GM12892 (cell line): ENCODE data around the gene FKBP14. TPM values are rescaled to one million over a fixed set of nuclear protein-coding genes. Genes with fewer than 3 reads are reported as not detected.
"Not testable (repeated sequence)": the region's sequence is repeated elsewhere in the genome, so short reads cannot be mapped to it uniquely, and the experiment has no call there.

Experiments
- DNase-seq: peaks from one replicate; pipeline ENCODE4 v3.0.0; 2011; ENCODE audit not compliant: insufficient read length
- FAIRE-seq: peaks from 2 replicates; lab custom pipeline; 2011; peaks lifted over from hg19 to GRCh38; lab: Jason Lieb, UNC
- POLR2A ChIP-seq: IDR thresholded peaks from 2 replicates; pipeline ENCODE4 v1.6.1; 2011; ENCODE audit warnings: low read depth, low read length, control low read depth
- POLR2AphosphoS5 ChIP-seq: IDR thresholded peaks from 2 replicates; pipeline ENCODE4 v1.6.1; 2011; ENCODE audit warnings: low read depth, low read length, control low read depth
- TAF1 ChIP-seq: IDR thresholded peaks from 2 replicates; pipeline ENCODE4 v1.6.1; 2011; ENCODE audit warnings: low read depth, mild to moderate bottlenecking, control low read depth, low read length, borderline replicate concordance
- polyA plus RNA-seq: library from polyadenylated mRNA; unstranded; fragments of >200 nt; gene quantifications from one replicate; pipeline ENCODE4 v1.2.1, GENCODE V29; 2012; ENCODE audit warnings: missing spikeins, inconsistent platforms; ENCODE audit not compliant: missing spikeins

The FKBP14 gene, protein sequence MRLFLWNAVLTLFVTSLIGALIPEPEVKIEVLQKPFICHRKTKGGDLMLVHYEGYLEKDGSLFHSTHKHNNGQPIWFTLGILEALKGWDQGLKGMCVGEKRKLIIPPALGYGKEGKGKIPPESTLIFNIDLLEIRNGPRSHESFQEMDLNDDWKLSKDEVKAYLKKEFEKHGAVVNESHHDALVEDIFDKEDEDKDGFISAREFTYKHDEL
- 8.5 TPM for polyA plus RNA-seq

DNA sequence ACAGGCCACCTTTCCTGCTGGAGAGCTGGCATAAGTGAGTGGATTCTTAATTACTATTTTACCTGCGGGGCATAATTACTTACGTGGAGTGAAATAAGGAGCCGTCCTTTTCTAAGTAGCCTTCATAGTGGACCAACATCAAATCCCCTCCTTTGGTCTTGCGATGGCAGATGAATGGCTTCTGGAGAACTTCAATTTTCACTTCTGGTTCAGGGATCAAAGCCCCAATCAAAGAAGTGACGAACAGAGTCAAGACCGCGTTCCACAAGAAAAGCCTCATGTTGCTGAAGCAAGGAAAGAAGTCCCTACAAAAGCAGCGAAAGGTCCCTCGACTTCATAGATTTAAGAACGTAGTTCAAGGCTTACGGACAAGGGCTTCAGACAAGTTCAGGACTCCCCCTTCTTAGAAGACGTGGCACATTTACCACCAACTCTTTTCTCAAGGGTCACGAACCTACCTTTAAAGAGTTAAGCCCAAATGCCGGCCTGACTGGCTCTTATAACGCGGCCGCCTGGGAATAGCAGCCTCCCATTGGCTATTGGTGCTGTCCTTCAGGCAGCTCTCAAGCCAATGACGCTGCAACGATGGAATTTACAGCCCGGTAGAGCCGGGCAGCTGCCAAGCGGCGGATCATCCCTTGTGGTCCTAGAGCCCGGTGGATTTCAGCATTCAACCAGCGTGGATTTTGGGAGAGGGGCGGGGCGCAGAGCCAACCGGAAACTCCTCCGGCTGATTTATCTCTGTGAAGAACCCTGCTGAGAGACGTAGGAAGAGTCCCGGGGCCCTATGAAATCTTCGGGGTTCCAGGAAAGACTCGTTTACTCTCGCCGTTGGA is at the start of gene FKBP14:
Gene FKBP14 (minus strand): TSS at position 474 of the 836 bp plus-strand sequence. CDS start 194 bp downstream, at position 280.
- FAIRE-seq (peak; percentile 95), DNase-seq (peak; percentile 56)
- TF ChIP-seq TAF1 (peak; percentile 36; the same call in 1 of the 2 replicates), POLR2AphosphoS5 (peak; percentile 79), POLR2A (peak; percentile 82)

DNA sequence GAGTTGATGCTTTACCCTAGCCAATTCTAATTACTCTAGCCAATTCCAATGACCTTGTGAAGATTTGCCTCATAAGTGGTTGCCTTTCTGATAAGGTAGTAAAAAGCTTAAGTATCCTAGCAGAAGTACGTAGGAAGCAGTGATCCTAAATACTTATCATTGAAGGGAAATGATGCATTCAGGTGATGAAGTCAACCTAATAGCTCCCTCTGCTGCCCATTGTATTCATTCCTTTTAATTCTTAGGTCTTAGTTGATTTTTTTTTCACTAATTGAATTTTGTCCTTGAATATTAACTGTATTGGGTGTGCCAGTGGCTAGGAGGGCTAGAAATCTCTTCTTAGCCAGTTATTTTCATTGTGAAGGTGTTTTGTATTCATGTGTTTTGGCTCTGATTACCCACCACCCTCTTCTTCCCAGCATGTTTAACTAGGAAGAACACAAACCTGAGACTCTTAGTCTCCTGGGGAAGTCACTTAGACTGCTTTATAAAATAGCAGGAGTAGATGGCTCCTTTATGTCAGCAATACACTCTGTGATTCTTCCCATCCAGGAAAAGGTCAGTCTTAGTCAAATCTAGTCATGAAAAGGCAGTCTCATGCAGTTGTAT is 48.0 kb upstream of the FKBP14 start:
- FAIRE-seq (peak; percentile 51), DNase-seq (no peak)
- TF ChIP-seq POLR2A (no peak), POLR2AphosphoS5 (no peak), TAF1 (no peak)

DNA sequence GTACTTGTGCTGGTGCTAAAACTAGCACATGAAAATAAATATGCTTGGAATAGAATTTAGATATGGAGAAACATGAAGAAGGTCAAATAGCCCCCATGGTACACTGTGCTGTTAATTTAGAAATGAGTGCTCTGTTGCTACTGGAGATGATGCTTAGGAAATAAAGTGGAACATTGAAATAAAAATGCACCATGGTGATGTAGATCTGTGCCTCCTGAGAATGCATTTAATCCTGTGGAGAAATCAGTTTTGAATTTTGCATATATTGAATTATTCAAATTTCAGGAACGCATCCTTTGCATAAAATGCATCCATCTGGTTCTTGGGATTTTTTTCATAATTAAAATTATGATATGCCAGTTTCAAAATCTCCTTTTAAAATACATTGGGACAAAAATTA is 46.2 kb upstream of the FKBP14 start:
- no peak for FAIRE-seq
- no peak for DNase-seq
- TF ChIP-seq TAF1 = no peak
- TF ChIP-seq POLR2AphosphoS5 = no peak
- no peak for TF ChIP-seq POLR2A

DNA sequence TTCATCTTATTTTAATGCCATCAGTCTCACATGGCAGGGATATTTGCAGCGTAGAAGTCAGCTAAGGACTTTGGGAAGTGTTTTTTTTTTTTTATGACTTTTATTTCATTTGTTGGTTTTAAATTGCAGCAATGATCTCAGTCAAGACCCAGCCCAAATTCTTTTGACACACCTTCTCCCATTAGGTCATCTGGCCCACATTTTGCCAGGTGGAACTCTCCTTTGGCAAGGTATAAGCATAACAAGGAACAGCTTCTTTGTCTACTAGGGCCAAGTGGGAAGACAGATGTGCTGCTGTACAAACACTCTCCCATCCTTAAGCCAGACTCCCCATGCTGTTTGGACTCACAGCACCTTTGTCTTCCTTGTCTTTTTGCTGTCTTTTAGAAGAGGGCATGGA is 43.5 kb upstream of the FKBP14 start:
- no peak for DNase-seq
- TF ChIP-seq POLR2AphosphoS5 (no peak), TAF1 (no peak), POLR2A (no peak)
- no peak for FAIRE-seq

DNA sequence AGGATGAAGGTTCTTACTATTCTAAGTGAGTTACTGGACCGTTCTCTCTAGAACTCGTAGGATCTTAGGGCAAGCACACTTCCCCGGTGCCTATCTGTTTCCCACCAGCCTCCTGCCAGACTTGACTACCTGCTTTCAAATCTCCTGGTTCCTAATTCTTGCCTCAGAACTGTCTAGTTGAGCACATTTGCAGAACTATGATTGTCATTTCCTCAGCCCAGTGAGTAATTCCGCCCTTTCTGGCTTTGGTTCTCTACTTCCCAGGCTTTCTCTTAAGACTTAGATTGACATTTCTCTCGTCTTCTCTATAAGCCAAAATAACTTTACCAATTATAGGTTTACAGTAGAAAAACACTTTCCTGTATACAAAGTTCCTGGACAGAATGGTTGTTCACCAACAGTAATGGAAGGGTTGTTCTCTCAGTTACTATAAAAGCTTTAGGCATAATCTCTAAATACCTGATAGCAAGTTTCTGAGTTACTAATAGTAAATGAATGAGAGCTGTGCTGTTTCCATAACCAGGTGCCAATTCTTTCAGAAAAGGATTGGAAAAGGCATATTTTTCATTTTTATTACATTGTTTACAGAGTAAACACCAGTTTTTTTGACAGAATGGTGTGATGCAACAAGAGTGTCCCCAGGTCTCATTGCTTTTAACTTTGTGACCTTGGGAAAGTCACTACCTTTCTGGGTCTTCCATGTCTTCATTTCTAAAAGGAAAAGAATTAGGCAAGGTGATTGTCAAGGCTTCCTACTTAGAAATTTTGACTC is 42.8 kb upstream of the FKBP14 start:
- DNase-seq (no peak), FAIRE-seq (no peak)
- TF ChIP-seq POLR2A (no peak), POLR2AphosphoS5 (no peak), TAF1 (no peak)

DNA sequence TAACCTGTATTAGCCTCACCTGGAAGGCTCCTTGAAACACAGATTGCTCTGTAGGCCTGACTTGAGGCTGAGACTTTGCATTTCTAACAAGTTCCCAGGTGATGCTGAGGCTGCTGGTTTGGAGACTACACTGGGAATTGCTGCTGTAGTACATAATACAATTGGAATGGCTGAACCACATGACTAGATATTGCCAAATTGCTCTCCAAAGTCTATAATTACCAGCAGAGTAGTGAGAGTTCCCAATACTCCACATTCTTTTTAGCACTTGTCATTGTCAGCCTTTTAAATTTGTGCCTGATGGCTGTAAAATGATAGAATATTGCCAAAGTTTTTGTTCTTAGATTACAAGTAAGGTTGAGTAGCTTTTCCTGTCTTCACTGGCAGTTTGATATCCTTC is 41.6 kb upstream of the FKBP14 start:
- FAIRE-seq (no peak), DNase-seq (no peak)
- TF ChIP-seq TAF1 = no peak
- no peak for TF ChIP-seq POLR2A
- no peak for TF ChIP-seq POLR2AphosphoS5

DNA sequence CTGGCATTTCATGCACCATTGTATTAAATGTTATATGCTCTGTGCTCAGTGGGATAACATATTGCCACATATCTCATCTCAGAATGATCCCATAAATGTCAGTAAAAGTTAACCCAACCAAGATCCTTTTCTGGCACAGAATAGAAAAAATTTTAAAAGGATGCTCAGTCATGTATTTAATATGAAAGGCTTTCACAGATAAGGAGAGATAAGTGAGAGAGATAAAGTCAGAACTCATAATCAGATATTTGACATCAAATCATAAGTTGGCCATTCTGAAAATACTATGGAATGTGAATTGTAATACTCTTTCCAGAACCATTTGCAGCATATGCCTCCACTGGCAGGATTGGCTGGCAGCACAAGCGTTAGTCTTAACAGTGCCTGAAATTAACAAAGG is 40.2 kb upstream of the FKBP14 start:
- no peak for TF ChIP-seq POLR2AphosphoS5
- DNase-seq = no peak
- FAIRE-seq = no peak

DNA sequence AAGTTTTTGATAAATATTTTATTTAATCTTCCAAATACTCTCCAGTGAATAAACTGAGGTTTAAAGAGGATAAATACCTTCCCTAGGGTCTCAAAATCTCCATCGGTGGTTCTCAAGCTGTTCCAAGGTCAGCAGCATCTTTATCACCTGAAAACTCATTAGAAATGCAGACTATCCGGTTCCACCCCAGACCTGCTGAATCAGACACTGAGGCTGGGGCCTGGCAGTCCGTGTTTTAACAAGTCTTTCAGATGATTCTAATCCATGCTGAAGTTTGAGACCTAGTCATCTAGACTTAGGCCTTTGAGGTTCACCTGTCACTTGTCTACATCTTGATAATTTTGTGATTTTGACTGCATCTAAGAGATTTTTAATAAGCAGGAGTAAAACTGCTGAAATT is 39.2 kb upstream of the FKBP14 start:
- TF ChIP-seq TAF1 = no peak
- no peak for DNase-seq
- no peak for FAIRE-seq

DNA sequence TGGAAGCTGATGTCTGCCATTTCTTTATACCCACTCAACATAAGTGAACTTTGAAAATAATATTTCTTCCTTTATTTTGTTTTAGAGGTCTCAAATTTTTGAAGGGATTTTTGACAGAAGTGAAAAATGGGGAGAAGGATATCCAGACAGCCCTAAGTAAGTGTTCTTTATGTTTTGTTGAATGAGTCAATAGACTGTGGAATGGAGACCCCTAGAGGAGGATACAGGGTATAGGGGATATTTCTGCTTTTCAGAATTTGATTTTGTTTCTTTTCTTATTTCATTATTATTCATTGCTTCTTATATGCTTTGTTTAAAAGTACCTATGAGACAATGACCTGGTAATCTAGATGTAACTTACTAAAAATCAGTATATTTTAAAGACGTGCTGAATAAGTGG is 36.1 kb upstream of the FKBP14 start:
- TF ChIP-seq POLR2AphosphoS5 (no peak), TAF1 (no peak), POLR2A (no peak)

DNA sequence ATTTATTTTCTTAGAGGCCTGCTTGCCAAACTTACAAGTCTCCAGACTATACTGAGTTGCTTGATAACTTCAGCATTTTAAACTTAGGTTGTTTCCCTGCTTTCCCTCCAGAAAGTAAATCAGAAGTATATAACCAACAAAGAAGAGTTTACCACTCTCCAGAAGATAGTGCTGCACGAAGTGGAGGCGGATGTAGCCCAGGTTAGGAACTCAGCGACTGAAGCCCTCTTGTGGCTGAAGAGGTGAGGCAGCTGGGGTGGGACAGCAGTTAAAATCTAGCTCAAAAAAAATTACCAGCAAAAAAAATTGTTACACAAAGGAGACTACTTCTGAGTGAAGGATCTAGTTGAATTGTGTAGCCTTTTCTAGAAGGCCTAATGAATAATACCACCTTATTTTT is 35.3 kb upstream of the FKBP14 start:
- not testable (repeated sequence) for DNase-seq
- FAIRE-seq = peak; percentile 95

More for the DNA sequence above, 36.1 kb upstream of the FKBP14 start:
- FAIRE-seq (no peak), DNase-seq (no peak)

DNA sequence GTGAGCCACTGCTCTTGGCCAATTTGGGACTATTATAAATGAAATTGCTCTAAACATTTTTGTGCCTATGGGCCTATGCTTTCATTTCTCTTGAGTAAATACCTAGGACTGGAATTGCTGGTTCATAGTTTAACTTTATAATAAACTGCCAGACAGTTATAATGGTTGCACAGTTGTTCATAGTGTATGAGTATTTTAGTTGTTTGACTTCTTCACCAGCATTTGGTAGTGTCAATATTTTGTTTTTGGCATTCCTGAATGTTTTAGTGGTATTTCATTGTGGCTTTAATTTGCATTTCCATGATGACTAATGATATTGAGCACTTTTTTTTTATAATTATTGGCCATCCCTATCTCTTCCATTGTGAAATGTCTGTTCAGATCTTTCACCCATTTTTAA is 31.2 kb upstream of the FKBP14 start:
- DNase-seq = no peak
- no peak for FAIRE-seq
- TF ChIP-seq POLR2AphosphoS5 (no peak), POLR2A (no peak), TAF1 (no peak)

DNA sequence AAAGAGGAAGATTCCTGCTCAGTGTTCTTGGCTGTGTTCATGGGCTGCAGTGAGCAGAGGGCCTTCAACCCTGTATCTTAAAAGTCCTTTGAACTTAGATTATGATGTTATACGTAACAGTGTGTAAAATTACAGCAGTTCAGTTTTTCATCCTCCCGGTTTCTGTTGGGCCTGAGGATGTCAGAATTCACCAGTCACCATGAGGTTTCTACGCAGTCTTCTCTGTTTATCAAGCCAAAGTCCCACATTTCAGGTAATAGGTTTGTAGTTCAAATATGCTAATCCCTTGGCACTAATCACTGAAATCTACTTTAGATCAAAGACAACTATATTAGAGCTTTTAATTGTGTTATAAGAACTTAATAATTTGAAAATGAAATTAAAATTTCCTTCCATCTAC is 26.6 kb upstream of the FKBP14 start:
- no peak for TF ChIP-seq TAF1
- TF ChIP-seq POLR2AphosphoS5 = no peak
- no peak for TF ChIP-seq POLR2A
- DNase-seq (no peak), FAIRE-seq (no peak)
